ENCODE measurements around the gene CCER1.
A peak's percentile ranks its signal among the peaks of the same experiment; 100 is the strongest.

CCER1 gene

GRCh38 chr12:90916516-90916915 lies 38.5 kb downstream of the CCER1 start:
- DNase-seq, result no peak

GRCh38 chr12:90915353-90915752 lies 39.6 kb downstream of the CCER1 start:
- no peak for DNase-seq

- no peak for DNase-seq
These were observed 44.0 kb downstream of the CCER1 start for GRCh38 chr12:90910958-90911357.

- peak; percentile 33 for DNase-seq
These were observed 45.8 kb downstream of the CCER1 start for GRCh38 chr12:90909069-90909770.

- DNase-seq, result no peak
These were observed 46.5 kb downstream of the CCER1 start for GRCh38 chr12:90908465-90908864.

- DNase-seq, result no peak
These were observed 49.1 kb downstream of the CCER1 start for GRCh38 chr12:90905691-90906370.

- DNase-seq, result no peak
These were observed 52.4 kb downstream of the CCER1 start for GRCh38 chr12:90902596-90902995.

Measured in NCI-H774 (cell line).